ENCODE measurements around the gene CYSLTR2.

CYSLTR2 gene

DNA sequence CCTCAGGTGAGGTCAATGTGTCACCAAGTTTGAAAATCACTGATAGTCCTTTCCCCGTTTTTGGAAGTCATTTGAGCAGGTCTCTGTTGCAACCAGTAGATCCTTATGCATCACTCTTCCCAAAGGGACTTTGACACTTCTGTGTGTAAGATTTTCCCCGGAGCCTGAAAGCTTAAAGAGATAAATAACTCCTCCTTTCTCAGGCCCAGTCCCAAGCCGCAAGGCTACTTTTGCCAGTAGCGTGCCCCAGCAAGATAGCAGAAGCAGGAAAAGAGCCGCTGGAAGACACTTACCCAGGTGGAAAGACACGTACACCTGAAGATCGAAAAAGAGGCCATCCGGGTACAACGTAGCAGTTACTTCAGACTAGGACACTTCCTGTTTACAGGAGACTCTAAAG, 106.9 kb downstream of the CYSLTR2 start (continued):
- TF ChIP-seq, protein P1, sequence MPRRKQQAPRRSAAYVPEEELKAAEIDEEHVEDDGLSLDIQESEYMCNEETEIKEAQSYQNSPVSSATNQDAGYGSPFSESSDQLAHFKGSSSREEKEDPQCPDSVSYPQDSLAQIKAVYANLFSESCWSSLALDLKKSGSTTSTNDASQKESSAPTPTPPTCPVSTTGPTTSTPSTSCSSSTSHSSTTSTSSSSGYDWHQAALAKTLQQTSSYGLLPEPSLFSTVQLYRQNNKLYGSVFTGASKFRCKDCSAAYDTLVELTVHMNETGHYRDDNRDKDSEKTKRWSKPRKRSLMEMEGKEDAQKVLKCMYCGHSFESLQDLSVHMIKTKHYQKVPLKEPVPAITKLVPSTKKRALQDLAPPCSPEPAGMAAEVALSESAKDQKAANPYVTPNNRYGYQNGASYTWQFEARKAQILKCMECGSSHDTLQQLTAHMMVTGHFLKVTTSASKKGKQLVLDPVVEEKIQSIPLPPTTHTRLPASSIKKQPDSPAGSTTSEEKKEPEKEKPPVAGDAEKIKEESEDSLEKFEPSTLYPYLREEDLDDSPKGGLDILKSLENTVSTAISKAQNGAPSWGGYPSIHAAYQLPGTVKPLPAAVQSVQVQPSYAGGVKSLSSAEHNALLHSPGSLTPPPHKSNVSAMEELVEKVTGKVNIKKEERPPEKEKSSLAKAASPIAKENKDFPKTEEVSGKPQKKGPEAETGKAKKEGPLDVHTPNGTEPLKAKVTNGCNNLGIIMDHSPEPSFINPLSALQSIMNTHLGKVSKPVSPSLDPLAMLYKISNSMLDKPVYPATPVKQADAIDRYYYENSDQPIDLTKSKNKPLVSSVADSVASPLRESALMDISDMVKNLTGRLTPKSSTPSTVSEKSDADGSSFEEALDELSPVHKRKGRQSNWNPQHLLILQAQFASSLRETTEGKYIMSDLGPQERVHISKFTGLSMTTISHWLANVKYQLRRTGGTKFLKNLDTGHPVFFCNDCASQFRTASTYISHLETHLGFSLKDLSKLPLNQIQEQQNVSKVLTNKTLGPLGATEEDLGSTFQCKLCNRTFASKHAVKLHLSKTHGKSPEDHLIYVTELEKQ (tag by site-specific recombination; IDR thresholded peaks at IDR 0.05; ENCODE audit: borderline replicate concordance): no peak
- no peak for TF ChIP-seq ZNF157 (tag by site-specific recombination; IDR thresholded peaks at IDR 0.05)
- TF ChIP-seq ZNF792 (tag by site-specific recombination; IDR thresholded peaks at IDR 0.05): no peak
- TF ChIP-seq ZNF175 (tag by site-specific recombination; IDR thresholded peaks at IDR 0.05): no peak
- no peak for TF ChIP-seq SCRT2 (tag by site-specific recombination; IDR thresholded peaks at IDR 0.05)
- TF ChIP-seq MEIS1 (CRISPR knock-in tag; IDR thresholded peaks at IDR 0.05; ENCODE audit: borderline replicate concordance): no peak
- no peak for TF ChIP-seq ZNF366 (tag by site-specific recombination; conservative IDR thresholded peaks at IDR 0.05)
- TF ChIP-seq ZNF10 (tag by site-specific recombination; IDR thresholded peaks at IDR 0.05): no peak
- no peak for TF ChIP-seq ZBTB1 (tag by site-specific recombination; IDR thresholded peaks at IDR 0.05)
- no peak for TF ChIP-seq ZSCAN5A (tag by site-specific recombination; IDR thresholded peaks at IDR 0.05)
- no peak for TF ChIP-seq REPIN1 (tag by site-specific recombination; IDR thresholded peaks at IDR 0.05; ENCODE audit: low read depth)

Measured in HEK293 (cell line).